Ecto neural progenitor cell (in vitro differentiated cells): ENCODE data around the gene DLGAP1.

ENCODE experiments used
- DNase-seq: peaks from one replicate; pipeline ENCODE4 v3.0.0-alpha.2; 2018; ENCODE audit warnings: low spot score

DLGAP1 gene

GRCh38 chr18:4157352-4157751 is 297.8 kb downstream of the DLGAP1 start:
- no peak for DNase-seq

GRCh38 chr18:4146797-4147196 is 308.3 kb downstream of the DLGAP1 start:
- DNase-seq: no peak

GRCh38 chr18:4144201-4144600 is 310.9 kb downstream of the DLGAP1 start:
- no peak for DNase-seq

GRCh38 chr18:4143585-4143984 is 311.5 kb downstream of the DLGAP1 start:
- DNase-seq: no peak

GRCh38 chr18:4142876-4143275 is 312.2 kb downstream of the DLGAP1 start:
- no peak for DNase-seq

GRCh38 chr18:4134700-4135099 is 320.4 kb downstream of the DLGAP1 start:
- no peak for DNase-seq

GRCh38 chr18:4130734-4131719 is 324.1 kb downstream of the DLGAP1 start:
- DNase-seq: no peak

GRCh38 chr18:4126939-4127338 is 328.2 kb downstream of the DLGAP1 start:
- DNase-seq: no peak

- DNase-seq: no peak
Observed at GRCh38 chr18:4125627-4126230, 329.4 kb downstream of the DLGAP1 start.

- DNase-seq: no peak
Observed at GRCh38 chr18:4125224-4125623, 329.9 kb downstream of the DLGAP1 start.

- no peak for DNase-seq
Observed at GRCh38 chr18:4119813-4120212, 335.3 kb downstream of the DLGAP1 start.

- no peak for DNase-seq
Observed at GRCh38 chr18:4119127-4119648, 335.9 kb downstream of the DLGAP1 start.

- DNase-seq: no peak
Observed at GRCh38 chr18:4108016-4108415, 347.1 kb downstream of the DLGAP1 start.

- no peak for DNase-seq
Observed at GRCh38 chr18:4107049-4107467, 348.0 kb downstream of the DLGAP1 start.

GRCh38 chr18:4106407-4107033 is 348.6 kb downstream of the DLGAP1 start:
- DNase-seq: peak; percentile 79

- DNase-seq: no peak
Observed at GRCh38 chr18:4102901-4103300, 352.2 kb downstream of the DLGAP1 start.

GRCh38 chr18:4101009-4101408 is 354.1 kb downstream of the DLGAP1 start:
- no peak for DNase-seq

- no peak for DNase-seq
Observed at GRCh38 chr18:4096486-4096885, 358.6 kb downstream of the DLGAP1 start.

GRCh38 chr18:4093676-4094075 is 361.4 kb downstream of the DLGAP1 start:
- no peak for DNase-seq

GRCh38 chr18:4084382-4084900 is 370.7 kb downstream of the DLGAP1 start:
- DNase-seq: no peak

GRCh38 chr18:4078246-4078645 is 376.9 kb downstream of the DLGAP1 start:
- DNase-seq: no peak

GRCh38 chr18:4077721-4078120 is 377.4 kb downstream of the DLGAP1 start:
- no peak for DNase-seq
